H1 (cell line): ENCODE results near the gene CFDP1. TPM values are rescaled to one million over a fixed set of nuclear protein-coding genes. Genes with fewer than 3 reads are reported as not detected.

Source experiments
- CHD7 ChIP-seq: fragments of 300-600 bp; sonication (generic); IDR thresholded peaks from 2 replicates; pipeline ENCODE4 v1.7.1; 2012; ENCODE audit warnings: low read length, moderate library complexity, mild to moderate bottlenecking, inconsistent platforms; ENCODE audit not compliant: insufficient replicate concordance
- TAF7 ChIP-seq: optimal IDR thresholded peaks from 2 replicates; pipeline ENCODE3; 2011; ENCODE audit warnings: low read depth, mild to moderate bottlenecking, inconsistent platforms, low read length, moderate library complexity, borderline replicate concordance
- YY1 ChIP-seq: IDR thresholded peaks from 2 replicates; pipeline ENCODE4 v1.6.1; 2011; ENCODE audit warnings: low read depth, mild to moderate bottlenecking, low read length
- polyA plus RNA-seq, 7 experiments: library from polyadenylated mRNA; depleted of rRNA in 3 of 7; stranded (reverse) in 5 of 7; unstranded in 2 of 7; fragments of >200 nt in 5 of 7; fragments of 200-250 nt in 2 of 7; gene quantifications; 1 replicate in 5 of 7; 2 replicates in 1 of 7; 4 replicates in 1 of 7; pipeline versions ENCODE4 v1.2.1 to v1.2.3, GENCODE V29; 2011 to 2013; ENCODE audit warnings: missing spikeins in 2 of 7, mixed read lengths in 2 of 7
- total RNA-seq: library from RNA; stranded (reverse); fragmentation: NEBNext Ultra II Directional; extraction: Animal tissue kit (Norgen Biotek cat#: 25700); gene quantifications from 2 replicates; pipeline ENCODE4 v1.2.1, GENCODE V29; 2021

CFDP1 gene
- total and polyA plus RNA-seq, 2 of the 8 experiments (the other 6 are each of a cell fraction or from before 2014, with no cell fraction given), result 25.5 to 77.3 TPM

- TF ChIP-seq CHD7 (no peak), YY1 (no peak), TAF7 (no peak)
- TF ChIP-seq, all 59 proteins: peak for 0
These were observed 120.4 kb downstream of the CFDP1 start (continued) for GRCh38 chr16:75312875-75313274.
